Activated CD4-positive, CD25-positive, alpha-beta regulatory T cell treated with anti-CD3 and anti-CD28 coated beads, Interleukin-2, amount 50 U/mL, for 24 hours (primary cell): Measurements from ENCODE around the gene PROB1.
"Not testable (repeated sequence)": the region's sequence is repeated elsewhere in the genome, so short reads cannot be mapped to it uniquely, and the experiment has no call there.

Experiments used
- ATAC-seq, 2 donors: fragments of 150-1000 bp; cut with Tn5 transposase; one replicate each; pipeline ENCODE4 v1.10.0; 2021; ENCODE audit warnings: mild to moderate bottlenecking in 1 of 2, moderate library complexity in 1 of 2

PROB1 gene

GRCh38 chr5:139394654-139395566, at the start of gene PROB1:
TSS of gene PROB1 (minus strand) at chr5:139395104. CDS start at chr5:139395081, 23 bp downstream.
- no peak for ATAC-seq

GRCh38 chr5:139443831-139444453, 49.0 kb upstream of the PROB1 start:
- ATAC-seq: peak; percentile 49 to 50

GRCh38 chr5:139440416-139440815, 45.5 kb upstream of the PROB1 start:
- not testable (repeated sequence) for ATAC-seq

- peak; percentile 78 to 80 for ATAC-seq
These were observed 44.4 kb upstream of the PROB1 start, which contains the start of gene DNAJC18 for GRCh38 chr5:139439013-139439903. TSS of gene DNAJC18 (minus strand) at chr5:139439525. CDS start at chr5:139439445, 80 bp downstream.

GRCh38 chr5:139438707-139439012, 43.8 kb upstream of the PROB1 start:
- ATAC-seq: no peak

- ATAC-seq: no peak
These were observed 40.8 kb upstream of the PROB1 start for GRCh38 chr5:139435676-139436075.

GRCh38 chr5:139431706-139432105, 36.8 kb upstream of the PROB1 start:
- ATAC-seq: no peak

- ATAC-seq: peak; percentile 79 to 86
These were observed 35.1 kb upstream of the PROB1 start for GRCh38 chr5:139430015-139430414.

- no peak for ATAC-seq
These were observed 31.4 kb upstream of the PROB1 start for GRCh38 chr5:139426203-139426885.

GRCh38 chr5:139425497-139425896, 30.6 kb upstream of the PROB1 start:
- no peak for ATAC-seq

GRCh38 chr5:139422307-139422893, 27.5 kb upstream of the PROB1 start:
- ATAC-seq: peak; percentile 84 to 87

GRCh38 chr5:139419226-139420192, 24.6 kb upstream of the PROB1 start:
- no peak for ATAC-seq

- no peak for ATAC-seq
These were observed 23.9 kb upstream of the PROB1 start for GRCh38 chr5:139418793-139419192.

- ATAC-seq: no peak
These were observed 22.3 kb upstream of the PROB1 start for GRCh38 chr5:139417214-139417613.

- ATAC-seq: no peak
These were observed 21.7 kb upstream of the PROB1 start for GRCh38 chr5:139416651-139417050.

- peak in 1 of 2 donors; percentile 8 for ATAC-seq
These were observed 21.0 kb upstream of the PROB1 start for GRCh38 chr5:139415869-139416268.

- ATAC-seq: peak; percentile 65 to 66
These were observed 20.4 kb upstream of the PROB1 start for GRCh38 chr5:139415221-139415861.

- ATAC-seq: peak; percentile 51 to 56
These were observed 19.8 kb upstream of the PROB1 start for GRCh38 chr5:139414581-139415130.

- ATAC-seq: peak; percentile 53 to 54
These were observed 19.1 kb upstream of the PROB1 start for GRCh38 chr5:139413963-139414362.

GRCh38 chr5:139413153-139413552, 18.2 kb upstream of the PROB1 start:
- ATAC-seq: no peak
